Fibroblast of lung (primary cell): Measurements from ENCODE around the gene LCE1F. TPM values are rescaled to one million over a fixed set of nuclear protein-coding genes. Genes with fewer than 3 reads are reported as not detected.

Experiments used
- DNase-seq, 2 donors: peaks; one replicate each; pipeline versions ENCODE4 v3.0.0 to v3.0.0-alpha.2; 2010; ENCODE audit warnings: low read depth in 2 of 2
- H2AFZ ChIP-seq: 2 replicates; pipeline ENCODE4 v1.5.1; 2012; ENCODE audit warnings: low read length, control low read depth, inconsistent platforms
- H3K27ac ChIP-seq: 2 replicates; pipeline ENCODE4 v1.5.1; 2011; ENCODE audit warnings: low read length, control low read depth; ENCODE audit not compliant: insufficient read depth
- H3K27me3 ChIP-seq: 2 replicates; pipeline ENCODE4 v1.5.1; 2011; ENCODE audit warnings: mild to moderate bottlenecking, low read length; ENCODE audit not compliant: control insufficient read depth, insufficient read depth
- H3K36me3 ChIP-seq: 2 replicates; pipeline ENCODE4 v1.5.1; 2011; ENCODE audit warnings: low read length; ENCODE audit not compliant: control insufficient read depth, insufficient read depth
- H3K4me1 ChIP-seq: 2 replicates; pipeline ENCODE4 v1.5.1; 2011; ENCODE audit warnings: low read length; ENCODE audit not compliant: control insufficient read depth, insufficient read depth; ENCODE audit errors: extremely low read depth
- H3K4me2 ChIP-seq: 2 replicates; pipeline ENCODE4 v1.5.1; 2011; ENCODE audit warnings: low read length, control low read depth; ENCODE audit not compliant: insufficient read depth; ENCODE audit errors: extremely low read depth
- H3K4me3 ChIP-seq, 4 experiments: fragments of 200-600 bp in 1 of 4; sonication (generic) in 1 of 4; replicated peaks in 1 of 4; 2 replicates each; pipeline ENCODE4 v1.5.1; 2011 to 2016; ENCODE audit warnings: low read length in 4 of 4, low read depth in 3 of 4, mild to moderate bottlenecking in 3 of 4, control low read depth in 2 of 4, inconsistent platforms in 1 of 4, mixed read lengths in 1 of 4; ENCODE audit not compliant: insufficient read depth in 1 of 4; ENCODE audit errors: control extremely low read depth in 1 of 4
- H3K79me2 ChIP-seq: 2 replicates; pipeline ENCODE4 v1.5.1; 2012; ENCODE audit warnings: mild to moderate bottlenecking, low read length, inconsistent platforms; ENCODE audit not compliant: control insufficient read depth, insufficient read depth
- H3K9ac ChIP-seq: 2 replicates; pipeline ENCODE4 v1.5.1; 2011; ENCODE audit warnings: mild to moderate bottlenecking, low read length, control low read depth; ENCODE audit not compliant: insufficient read depth
- H3K9me3 ChIP-seq: 2 replicates; pipeline ENCODE4 v1.5.1; 2012; ENCODE audit warnings: low read depth, low read length; ENCODE audit not compliant: control insufficient read depth, insufficient read depth
- H4K20me1 ChIP-seq: 2 replicates; pipeline ENCODE4 v1.5.1; 2011; ENCODE audit warnings: low read length; ENCODE audit not compliant: control insufficient read depth, insufficient read depth; ENCODE audit errors: extremely low read depth
- CTCF ChIP-seq, 2 donors: IDR thresholded peaks in 1 of 2; conservative IDR thresholded peaks in 1 of 2; 1 replicate in 1 of 2; 2 replicates in 1 of 2; pipeline ENCODE4 v1.5.1; 2011 to 2012; ENCODE audit warnings: low read length in 2 of 2, control low read depth in 1 of 2, inconsistent platforms in 1 of 2, low read depth in 1 of 2, mild to moderate bottlenecking in 1 of 2
- EZH2 ChIP-seq: IDR thresholded peaks from 2 replicates; pipeline ENCODE4 v1.5.1; 2012; ENCODE audit warnings: low read length, control low read depth, mild to moderate bottlenecking; ENCODE audit errors: missing control alignments
- polyA plus RNA-seq, 2 donors: library from polyadenylated mRNA; depleted of rRNA in 1 of 2; stranded (reverse) in 1 of 2; unstranded in 1 of 2; fragments of >200 nt; gene quantifications; 2 replicates each; pipeline ENCODE4 v1.2.1, GENCODE V29; 2011 to 2012; ENCODE audit warnings: missing spikeins in 1 of 2
- total RNA-seq: library from RNA; depleted of rRNA; stranded (reverse); fragments of >200 nt; gene quantifications from 2 replicates; pipeline ENCODE4 v1.2.1, GENCODE V29; 2014

The LCE1F gene
- total and polyA plus RNA-seq, 2 donors (not counting 1 experiment from before 2014, with no cell fraction given): not detected

- Histone ChIP-seq H4K20me1 (no peaks in the 10 kb centered on the region), H3K27ac (no peak within 1 kb of the TSS), H3K9ac (no peak within 1 kb of the TSS), H3K4me2 (no peak within 1 kb of the TSS), H3K79me2 (no peaks in the 10 kb centered on the region), H3K4me1 (no peaks in the 10 kb centered on the region), H3K27me3 (no peaks in the 10 kb centered on the region), H3K36me3 (no peaks in the 10 kb centered on the region), H2AFZ (no peak within 1 kb of the TSS), H3K9me3 (no peaks in the 10 kb centered on the region), H3K4me3 (no peak within 1 kb of the TSS)
- TF ChIP-seq EZH2 (no peak), CTCF (conservative IDR thresholded peaks at IDR 0.05 in 1 of 2, IDR thresholded peaks at IDR 0.05 in 1 of 2; ENCODE audit: low read depth in 1 of 2, low read length in 2 of 2) (no peak)
- DNase-seq: no peak
Measured at GRCh38 chr1:152811671-152812070, 36.7 kb downstream of the LCE1F start, which contains the start of gene LCE1B. Gene LCE1B, plus strand, starts transcription at chr1:152811971. Its CDS starts 476 bp downstream, at chr1:152812447.

DNA sequence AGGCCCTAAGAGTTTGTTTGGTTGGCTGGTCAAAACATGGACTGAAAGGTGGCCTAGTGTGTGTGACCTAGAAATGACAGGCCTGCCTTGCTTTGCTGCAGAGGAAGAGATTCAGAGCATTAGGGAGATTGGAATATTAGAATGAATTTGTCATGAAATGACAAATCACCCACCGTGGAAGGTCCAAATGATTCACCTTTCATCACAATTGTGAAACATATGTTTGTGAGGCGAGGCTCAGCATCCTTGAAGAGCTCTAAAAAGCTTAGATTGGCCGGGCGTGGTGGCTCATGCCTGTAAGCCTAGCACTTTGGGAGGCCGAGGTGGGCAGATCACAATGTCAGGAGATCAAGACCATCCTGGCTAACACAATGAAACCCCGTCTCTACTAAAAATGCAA, 42.4 kb downstream of the LCE1F start:
- Histone ChIP-seq H3K4me2 (no peak overlapping the region), H3K79me2 (no peaks in the 10 kb centered on the region), H2AFZ (no peak overlapping the region), H3K9me3 (no peaks in the 10 kb centered on the region), H3K9ac (no peak overlapping the region), H4K20me1 (no peaks in the 10 kb centered on the region), H3K4me3 (no peak overlapping the region), H3K27me3 (no peaks in the 10 kb centered on the region), H3K36me3 (no peaks in the 10 kb centered on the region), H3K4me1 (no peaks in the 10 kb centered on the region), H3K27ac (no peak overlapping the region)
- no peak for DNase-seq
- TF ChIP-seq EZH2: no peak
- TF ChIP-seq CTCF (conservative IDR thresholded peaks at IDR 0.05 in 1 of 2, IDR thresholded peaks at IDR 0.05 in 1 of 2; ENCODE audit: low read depth in 1 of 2, low read length in 2 of 2): no peak

- Histone ChIP-seq H3K4me2 (no peak overlapping the region), H3K27ac (no peak overlapping the region), H3K36me3 (no peaks in the 10 kb centered on the region), H2AFZ (no peak overlapping the region), H4K20me1 (no peaks in the 10 kb centered on the region), H3K9ac (no peak overlapping the region), H3K4me3 (no peak overlapping the region), H3K9me3 (no peaks in the 10 kb centered on the region), H3K4me1 (no peaks in the 10 kb centered on the region), H3K27me3 (peaks cover 2% of the 10 kb centered on the region), H3K79me2 (no peaks in the 10 kb centered on the region)
- peak in 1 of 2 donors; percentile 69 for DNase-seq
- TF ChIP-seq CTCF (conservative IDR thresholded peaks at IDR 0.05 in 1 of 2, IDR thresholded peaks at IDR 0.05 in 1 of 2; ENCODE audit: low read depth in 1 of 2, low read length in 2 of 2) (peak in 1 of 2 donors; percentile 41), EZH2 (no peak)
Measured at GRCh38 chr1:152823294-152823693, 48.4 kb downstream of the LCE1F start.
